A549 (cell line): ENCODE data around the gene EFNA5. TPM values are rescaled to one million over a fixed set of nuclear protein-coding genes. Genes with fewer than 3 reads are reported as not detected.

ENCODE experiments used
- ATAC-seq, 2 experiments: fragments of 200-7000 bp in 1 of 2; fragments of >200 bp in 1 of 2; cut with Nextera tagmentation in 1 of 2; cut with Tn5 transposase in 1 of 2; 3 replicates each; pipeline versions ENCODE4 v1.8.0 to v1.9.1; 2018 to 2020; ENCODE audit warnings: mild to moderate bottlenecking in 1 of 2, moderate library complexity in 1 of 2
- CTCF ChIA-PET: fragments of 300-600 bp; sonication (Branson Sonifier 250); formaldehyde crosslinking; extraction: SDS; loops from one replicate; lab custom pipeline; 2021; ENCODE audit warnings: antibody characterized with exemption, inconsistent platforms; lab: Yijun Ruan, JAX
- POLR2A ChIA-PET: fragments of 350-600 bp; formaldehyde crosslinking; extraction: SDS; loops from one replicate; lab custom pipeline; 2021; ENCODE audit warnings: antibody characterized with exemption, inconsistent platforms; lab: Yijun Ruan, JAX
- DNase-seq, 2 experiments: peaks; one replicate each; pipeline versions ENCODE4 v3.0.0 to v3.0.0-alpha.2; 2011 to 2016; ENCODE audit warnings: low read depth in 1 of 2, low spot score in 1 of 2
- FAIRE-seq: peaks from 2 replicates; lab custom pipeline; 2011; peaks lifted over from hg19 to GRCh38; lab: Jason Lieb, UNC
- H3K27ac ChIP-seq, 2 experiments: fragments of >200 bp; sonication (Bioruptor Twin); formaldehyde crosslinking; 3 replicates each; pipeline ENCODE4 v1.5.1; 2016 to 2017
- H3K4me1 ChIP-seq: fragments of >200 bp; sonication (Bioruptor Twin); formaldehyde crosslinking; 3 replicates; pipeline ENCODE4 v1.6.1; 2016
- H3K4me2 ChIP-seq: fragments of >200 bp; sonication (Bioruptor Twin); formaldehyde crosslinking; 3 replicates; pipeline ENCODE4 v1.6.1; 2016
- H3K4me3 ChIP-seq: fragments of >200 bp; sonication (Bioruptor Twin); formaldehyde crosslinking; 3 replicates; pipeline ENCODE4 v1.5.1; 2016
- H3K9me3 ChIP-seq: fragments of >200 bp; sonication (Bioruptor Twin); formaldehyde crosslinking; 3 replicates; pipeline ENCODE4 v1.6.1; 2016
- CEBPB ChIP-seq, 2 experiments: fragments of >200 bp in 1 of 2; sonication (Bioruptor Twin) in 1 of 2; formaldehyde crosslinking in 1 of 2; IDR thresholded peaks; 2 replicates each; pipeline ENCODE4 v1.6.1; 2012 to 2016
- FOSL2 ChIP-seq, 2 experiments: fragments of 450-650 bp in 1 of 2; fragments of >200 bp in 1 of 2; sonication (Bioruptor Twin) in 1 of 2; formaldehyde crosslinking; IDR thresholded peaks; 2 replicates each; pipeline versions ENCODE4 v1.5.0 to v1.6.1; 2016 to 2020; ENCODE audit warnings: mild to moderate bottlenecking in 1 of 2, moderate library complexity in 1 of 2
- HEYL ChIP-seq: fragments of 250-450 bp; sonication (Bioruptor Pico); IDR thresholded peaks from 2 replicates; pipeline ENCODE4 v1.8.0; 2021; ENCODE audit warnings: mild to moderate bottlenecking, moderate library complexity
- HOXA7 ChIP-seq: fragments of 250-450 bp; sonication (Bioruptor Pico); IDR thresholded peaks from 2 replicates; pipeline ENCODE4 v1.5.0; 2020; ENCODE audit warnings: mild to moderate bottlenecking, moderate library complexity
- HOXB5 ChIP-seq: fragments of 250-450 bp; sonication (Bioruptor Pico); IDR thresholded peaks from 2 replicates; pipeline ENCODE4 v1.5.0; 2020; ENCODE audit warnings: mild to moderate bottlenecking, moderate library complexity
- KDM1A ChIP-seq: fragments of 200-600 bp; sonication (generic); IDR thresholded peaks from 2 replicates; pipeline ENCODE4 v1.6.1; 2016; ENCODE audit warnings: low read depth, mild to moderate bottlenecking
- KDM5A ChIP-seq: fragments of 200-600 bp; sonication (generic); IDR thresholded peaks from 2 replicates; pipeline ENCODE4 v1.6.1; 2016; ENCODE audit warnings: antibody characterized with exemption, mild to moderate bottlenecking
- PHF8 ChIP-seq: fragments of 200-600 bp; sonication (generic); IDR thresholded peaks from 2 replicates; pipeline ENCODE4 v1.6.1; 2016; ENCODE audit warnings: low read depth, mild to moderate bottlenecking, antibody characterized with exemption, moderate library complexity, borderline replicate concordance
- RARB ChIP-seq: fragments of 250-450 bp; sonication (Bioruptor Pico); IDR thresholded peaks from 2 replicates; pipeline ENCODE4 v1.8.0; 2021; ENCODE audit warnings: mild to moderate bottlenecking, moderate library complexity
- RCOR1 ChIP-seq: fragments of 150-350 bp; IDR thresholded peaks from 2 replicates; pipeline ENCODE4 v1.6.1; 2014; ENCODE audit warnings: antibody characterized with exemption, low read length, low read depth
- TFCP2L1 ChIP-seq: fragments of 250-450 bp; sonication (Bioruptor Pico); IDR thresholded peaks from 2 replicates; pipeline ENCODE4 v1.5.0; 2021; ENCODE audit warnings: mild to moderate bottlenecking
- TP53 ChIP-seq: fragments of 250-450 bp; sonication (Bioruptor Pico); IDR thresholded peaks from 2 replicates; pipeline ENCODE4 v1.5.0; 2021; ENCODE audit warnings: mild to moderate bottlenecking, moderate library complexity
- ZNF302 ChIP-seq: fragments of 250-450 bp; sonication (Bioruptor Pico); IDR thresholded peaks from 2 replicates; pipeline ENCODE4 v1.9.0; 2021; ENCODE audit warnings: inconsistent platforms, mild to moderate bottlenecking, moderate library complexity
- WGBS: methylation state at CpG from one replicate; pipeline ENCODE4 v1.1.6; 2017; ENCODE audit errors: missing lambda C conversion rate; 5-methylcytosine and 5-hydroxymethylcytosine counted together
- polyA plus RNA-seq, 4 experiments: library from polyadenylated mRNA; depleted of rRNA in 3 of 4; stranded (reverse); fragments of >200 nt; fragmentation: RNase III in 1 of 4; extraction: RNeasy Plus Mini Kit Qiagen cat#74134 plus additional on column Dnase treatment in 1 of 4; gene quantifications; 2 replicates in 3 of 4; 3 replicates in 1 of 4; pipeline ENCODE4 v1.2.3, GENCODE V29; 2011 to 2017
- TF ChIP-seq, protein P1 (sequence below): fragments of 150-350 bp; IDR thresholded peaks from 2 replicates; pipeline ENCODE4 v1.6.1; 2014; ENCODE audit warnings: low read depth, mild to moderate bottlenecking, low read length
- TF ChIP-seq, protein P2 (sequence below): fragments of 200-600 bp; sonication (generic); IDR thresholded peaks from 2 replicates; pipeline ENCODE4 v1.6.1; 2016; ENCODE audit warnings: antibody characterized with exemption, mild to moderate bottlenecking, moderate library complexity

The EFNA5 gene
- polyA plus RNA-seq, 2 of the 4 experiments (the other 2 are of a cell fraction), result 8.5 to 20.7 TPM

DNA sequence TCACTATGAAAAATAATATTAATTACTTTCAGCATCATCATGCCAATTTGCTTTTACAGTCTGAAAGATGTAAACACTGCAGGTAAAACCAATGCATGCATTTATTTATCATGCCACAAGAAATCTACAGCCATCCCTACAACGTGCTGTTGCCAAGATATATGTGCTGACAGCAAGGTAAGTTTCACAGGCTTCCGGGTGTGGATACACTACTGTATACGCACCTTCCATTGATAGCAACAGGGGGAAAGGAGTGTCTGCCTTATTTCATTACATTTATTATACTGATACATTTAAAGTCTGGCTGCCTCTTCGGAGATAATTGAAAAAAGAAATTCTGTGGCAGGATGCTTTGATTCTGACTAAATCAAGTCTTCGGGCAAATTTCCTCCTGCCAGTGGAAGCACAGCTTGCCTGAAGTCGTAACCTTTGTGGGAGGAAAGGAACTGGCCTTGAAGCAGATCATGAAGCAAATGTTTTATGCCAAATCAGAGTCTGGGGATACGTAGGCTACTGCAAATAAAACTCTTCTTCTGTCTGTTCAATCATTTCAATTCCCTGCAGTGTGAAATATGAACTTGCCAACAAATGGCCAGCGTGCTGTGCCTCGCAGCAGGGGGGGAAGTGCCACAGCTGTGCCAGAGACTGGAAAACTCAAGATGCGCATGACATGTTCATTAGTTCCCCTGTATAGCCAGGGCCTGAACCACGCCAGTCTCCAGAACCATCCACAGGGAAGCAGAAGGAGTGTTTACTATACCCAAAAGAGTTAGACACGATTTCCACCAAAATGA lies 268.1 kb downstream of the EFNA5 start:
- CTCF ChIA-PET, result interaction anchor here (1.3 kb wide), 1 partner anchor 13 kb away, joined by 3 read pairs; no protein-coding TSS in a partner anchor
- 83% methylated on average over 12 of the region's 12 CpGs for WGBS

DNA sequence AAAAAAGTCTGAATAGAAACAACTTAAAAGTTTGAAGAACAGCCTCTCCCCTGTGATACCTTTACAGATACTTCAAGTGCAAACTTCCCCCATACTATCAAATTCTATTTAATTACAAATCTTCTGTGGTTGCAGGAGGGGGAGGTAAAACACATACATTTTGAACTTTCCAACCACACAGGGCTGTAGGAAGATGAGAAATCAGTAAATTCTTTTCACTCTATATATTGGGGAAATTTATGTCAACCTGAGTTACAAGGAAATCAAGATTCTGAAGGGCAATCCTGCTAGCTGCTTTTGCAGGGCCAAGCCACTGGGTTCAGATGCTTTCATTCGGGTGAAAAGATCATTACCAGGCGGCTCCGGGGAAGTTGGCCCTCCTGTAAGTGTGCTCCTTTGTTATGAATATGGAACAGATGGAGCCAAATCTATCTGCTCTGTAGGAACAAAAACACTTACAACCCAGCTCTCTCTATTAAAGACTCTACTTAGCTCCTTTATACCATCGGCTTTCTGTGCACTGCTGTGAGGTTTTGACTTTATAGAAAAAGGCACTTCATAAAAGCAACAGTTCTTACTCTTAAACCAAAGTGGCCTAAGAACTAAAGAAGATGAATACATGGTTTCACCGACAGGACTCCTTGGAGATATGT lies 269.1 kb downstream of the EFNA5 start:
- POLR2A ChIA-PET, result no interaction called here
- ATAC-seq (no peak; a peak in 2 of 6 replicates), DNase-seq (no peak)
- WGBS, result 86% methylated on average over 5 of the region's 5 CpGs
- Histone ChIP-seq H3K9me3 (no peaks in the 10 kb centered on the region), H3K27ac (peak overlapping the region in 1 of 2 experiments; percentile 24; a peak in 2 of 6 replicates), H3K4me2 (no peak overlapping the region)
- TF ChIP-seq PHF8, result no peak
- no peak for TF ChIP-seq HOXB5 (CRISPR knock-in tag)
- no peak for TF ChIP-seq KDM5A
- TF ChIP-seq, protein P1, sequence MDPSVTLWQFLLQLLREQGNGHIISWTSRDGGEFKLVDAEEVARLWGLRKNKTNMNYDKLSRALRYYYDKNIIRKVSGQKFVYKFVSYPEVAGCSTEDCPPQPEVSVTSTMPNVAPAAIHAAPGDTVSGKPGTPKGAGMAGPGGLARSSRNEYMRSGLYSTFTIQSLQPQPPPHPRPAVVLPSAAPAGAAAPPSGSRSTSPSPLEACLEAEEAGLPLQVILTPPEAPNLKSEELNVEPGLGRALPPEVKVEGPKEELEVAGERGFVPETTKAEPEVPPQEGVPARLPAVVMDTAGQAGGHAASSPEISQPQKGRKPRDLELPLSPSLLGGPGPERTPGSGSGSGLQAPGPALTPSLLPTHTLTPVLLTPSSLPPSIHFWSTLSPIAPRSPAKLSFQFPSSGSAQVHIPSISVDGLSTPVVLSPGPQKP, result no peak
- TF ChIP-seq, all 56 proteins: peak for 0
- Histone ChIP-seq H3K4me3 (no peak overlapping the region), H3K4me1 (peaks cover 30% of the 10 kb centered on the region; the same call in 2 of the 3 replicates)
- CTCF ChIA-PET, result no interaction called here
- no peak for FAIRE-seq

More for the DNA sequence above, 268.1 kb downstream of the EFNA5 start:
- no peak overlapping the region for H3K4me3 ChIP-seq
- H3K9me3 ChIP-seq, result no peaks in the 10 kb centered on the region
- DNase-seq, result no peak
- peak in 1 of 2 experiments; percentile 43; a peak in 2 of 6 replicates for ATAC-seq
- POLR2A ChIA-PET, result no interaction called here
- H3K4me1 ChIP-seq, result peaks cover 27% of the 10 kb centered on the region; the same call in 2 of the 3 replicates
- TF ChIP-seq CEBPB (IDR thresholded peaks at IDR 0.05) (0 out of 4 replicates have a peak, but pooled peaks of 1 of the 2 experiments have one; percentile 20), HEYL (CRISPR knock-in tag) (no peak)
- TF ChIP-seq, all 56 proteins: peak for 1
- FAIRE-seq, result no peak
- no peak overlapping the region for H3K4me2 ChIP-seq
- H3K27ac ChIP-seq, result peak overlapping the region in 1 of 2 experiments; percentile 16; a peak in 3 of 6 replicates

DNA sequence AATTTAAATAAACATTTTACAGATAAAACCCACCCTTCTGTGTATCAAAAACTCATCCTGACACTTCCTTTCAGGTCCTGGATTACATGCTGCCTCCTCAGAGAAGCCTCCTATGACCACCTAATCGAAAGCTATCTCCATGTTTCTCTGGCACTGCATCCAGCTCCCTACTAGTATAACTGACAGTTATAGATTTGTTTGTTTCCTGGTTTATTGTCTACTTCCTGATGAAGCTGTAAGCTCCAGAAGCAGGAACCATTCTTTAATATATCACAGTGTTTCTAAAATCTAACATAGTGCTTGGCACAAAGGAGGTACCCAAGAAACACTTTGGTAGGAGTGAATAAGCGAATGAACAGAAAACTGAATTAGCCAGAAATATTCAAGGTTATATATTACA lies 270.4 kb downstream of the EFNA5 start:
- Histone ChIP-seq H3K27ac (no peak overlapping the region), H3K4me2 (no peak overlapping the region), H3K4me1 (peaks cover 43% of the 10 kb centered on the region; the same call in 2 of the 3 replicates), H3K9me3 (no peaks in the 10 kb centered on the region), H3K4me3 (no peak overlapping the region)
- TF ChIP-seq FOSL2 (IDR thresholded peaks at IDR 0.05) (no peak), FOSL2 (CRISPR knock-in tag; IDR thresholded peaks at IDR 0.05) (no peak), TP53 (CRISPR knock-in tag) (no peak), HEYL (CRISPR knock-in tag) (no peak), RARB (CRISPR knock-in tag) (no peak)
- 89% methylated on average over 2 of the region's 2 CpGs for WGBS
- ATAC-seq (no peak), DNase-seq (no peak), FAIRE-seq (no peak)
- ChIA-PET POLR2A (no interaction called here), CTCF (interaction anchor here (0.7 to 1.0 kb wide), 2 partner anchors 9 to 14 kb away, joined by 3 read pairs; no protein-coding TSS in a partner anchor)

DNA sequence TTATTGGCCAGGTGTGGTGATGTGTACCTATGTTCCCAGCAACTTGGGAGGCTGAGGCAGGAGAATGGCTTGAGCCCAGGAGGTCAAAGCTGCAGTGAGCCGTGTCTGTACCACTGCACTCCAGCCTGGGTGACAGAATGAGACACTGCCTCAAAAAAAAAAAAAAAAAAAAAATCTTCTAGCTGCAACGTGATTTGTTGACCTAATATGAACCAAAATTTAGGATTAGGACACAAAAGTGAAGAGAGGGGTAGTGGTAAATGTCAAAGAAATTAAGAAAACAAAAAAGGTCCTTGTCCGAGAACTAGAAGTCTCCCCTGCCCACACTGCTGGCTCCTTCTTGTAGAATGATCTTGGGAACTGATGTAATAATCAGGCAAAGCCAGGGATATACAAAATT lies 272.0 kb downstream of the EFNA5 start:
- Histone ChIP-seq H3K4me1 (peaks cover 48% of the 10 kb centered on the region), H3K9me3 (no peaks in the 10 kb centered on the region), H3K4me2 (no peak overlapping the region), H3K4me3 (no peak overlapping the region), H3K27ac (peak overlapping the region in 1 of 2 experiments; percentile 24; a peak in 1 of 6 replicates)
- ATAC-seq (no peak), FAIRE-seq (no peak), DNase-seq (no peak)
- ChIA-PET POLR2A (no interaction called here), CTCF (no interaction called here)
- 78% methylated on average over 3 of the region's 3 CpGs for WGBS
- no peak for TF ChIP-seq HOXB5 (CRISPR knock-in tag)
- TF ChIP-seq KDM1A, result no peak
- no peak for TF ChIP-seq FOSL2 (IDR thresholded peaks at IDR 0.05)
- no peak for TF ChIP-seq FOSL2 (CRISPR knock-in tag; IDR thresholded peaks at IDR 0.05)
- TF ChIP-seq ZNF302 (CRISPR knock-in tag), result no peak
- TF ChIP-seq HOXA7, result no peak
- TF ChIP-seq RCOR1, result no peak
- TF ChIP-seq TFCP2L1 (CRISPR knock-in tag), result no peak
- TF ChIP-seq, protein P2, sequence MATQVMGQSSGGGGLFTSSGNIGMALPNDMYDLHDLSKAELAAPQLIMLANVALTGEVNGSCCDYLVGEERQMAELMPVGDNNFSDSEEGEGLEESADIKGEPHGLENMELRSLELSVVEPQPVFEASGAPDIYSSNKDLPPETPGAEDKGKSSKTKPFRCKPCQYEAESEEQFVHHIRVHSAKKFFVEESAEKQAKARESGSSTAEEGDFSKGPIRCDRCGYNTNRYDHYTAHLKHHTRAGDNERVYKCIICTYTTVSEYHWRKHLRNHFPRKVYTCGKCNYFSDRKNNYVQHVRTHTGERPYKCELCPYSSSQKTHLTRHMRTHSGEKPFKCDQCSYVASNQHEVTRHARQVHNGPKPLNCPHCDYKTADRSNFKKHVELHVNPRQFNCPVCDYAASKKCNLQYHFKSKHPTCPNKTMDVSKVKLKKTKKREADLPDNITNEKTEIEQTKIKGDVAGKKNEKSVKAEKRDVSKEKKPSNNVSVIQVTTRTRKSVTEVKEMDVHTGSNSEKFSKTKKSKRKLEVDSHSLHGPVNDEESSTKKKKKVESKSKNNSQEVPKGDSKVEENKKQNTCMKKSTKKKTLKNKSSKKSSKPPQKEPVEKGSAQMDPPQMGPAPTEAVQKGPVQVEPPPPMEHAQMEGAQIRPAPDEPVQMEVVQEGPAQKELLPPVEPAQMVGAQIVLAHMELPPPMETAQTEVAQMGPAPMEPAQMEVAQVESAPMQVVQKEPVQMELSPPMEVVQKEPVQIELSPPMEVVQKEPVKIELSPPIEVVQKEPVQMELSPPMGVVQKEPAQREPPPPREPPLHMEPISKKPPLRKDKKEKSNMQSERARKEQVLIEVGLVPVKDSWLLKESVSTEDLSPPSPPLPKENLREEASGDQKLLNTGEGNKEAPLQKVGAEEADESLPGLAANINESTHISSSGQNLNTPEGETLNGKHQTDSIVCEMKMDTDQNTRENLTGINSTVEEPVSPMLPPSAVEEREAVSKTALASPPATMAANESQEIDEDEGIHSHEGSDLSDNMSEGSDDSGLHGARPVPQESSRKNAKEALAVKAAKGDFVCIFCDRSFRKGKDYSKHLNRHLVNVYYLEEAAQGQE, result no peak
